Erythroblast (primary cell): ENCODE data around the gene CLSTN1.

Experiments used
- GATA1 ChIP-seq: IDR thresholded peaks from 2 replicates; pipeline ENCODE4 v1.6.1; 2011; ENCODE audit warnings: low read depth, mild to moderate bottlenecking, control low read depth, low read length, moderate library complexity
- POLR2A ChIP-seq: IDR thresholded peaks from 2 replicates; pipeline ENCODE4 v1.6.1; 2011; ENCODE audit warnings: mild to moderate bottlenecking, low read length

- TF ChIP-seq POLR2A (no peak), GATA1 (no peak)
Observed at GRCh38 chr1:9826616-9827015, 2.9 kb upstream of the CLSTN1 start.
